ENCODE results near the gene METTL15. TPM values are rescaled to one million over a fixed set of nuclear protein-coding genes. Genes with fewer than 3 reads are reported as not detected.

Gene METTL15
- total RNA-seq, 1 donor from 2014 or later = 16.2 TPM

- no peak for TF ChIP-seq CTCF (conservative IDR thresholded peaks at IDR 0.05)
- Mint-ChIP-seq H3K4me1 (peaks cover 6% of the 10 kb centered on the region), H3K27me3 (ENCODE audit: low read depth) (no peaks in the 10 kb centered on the region), H3K27ac (ENCODE audit: unreplicated experiment) (no peak overlapping the region), H3K9me3 (peaks cover 17% of the 10 kb centered on the region), H3K4me3 (no peak overlapping the region), H3K36me3 (ENCODE audit: low read depth) (peaks cover 20% of the 10 kb centered on the region)
- DNase-seq (ENCODE audit: low read depth, low spot score) = no peak
Measured at GRCh38 chr11:28343304-28344233, 235.4 kb downstream of the METTL15 start.

GRCh38 chr11:28346209-28346608 lies 238.0 kb downstream of the METTL15 start:
- no peak for DNase-seq (ENCODE audit: low read depth, low spot score)
- Mint-ChIP-seq H3K27ac (ENCODE audit: unreplicated experiment) (no peak overlapping the region), H3K27me3 (ENCODE audit: low read depth) (no peaks in the 10 kb centered on the region), H3K4me1 (peaks cover 6% of the 10 kb centered on the region), H3K36me3 (ENCODE audit: low read depth) (peaks cover 1% of the 10 kb centered on the region), H3K4me3 (no peak overlapping the region), H3K9me3 (peaks cover 4% of the 10 kb centered on the region)
- TF ChIP-seq CTCF (conservative IDR thresholded peaks at IDR 0.05) = no peak

GRCh38 chr11:28346721-28347120 lies 238.5 kb downstream of the METTL15 start:
- DNase-seq (ENCODE audit: low read depth, low spot score) = no peak
- no peak for TF ChIP-seq CTCF (conservative IDR thresholded peaks at IDR 0.05)
- H3K4me1 Mint-ChIP-seq = peaks cover 6% of the 10 kb centered on the region
- H3K36me3 Mint-ChIP-seq (ENCODE audit: low read depth) = no peaks in the 10 kb centered on the region
- no peaks in the 10 kb centered on the region for H3K27me3 Mint-ChIP-seq (ENCODE audit: low read depth)
- peaks cover 2% of the 10 kb centered on the region for H3K9me3 Mint-ChIP-seq
- no peak overlapping the region for H3K27ac Mint-ChIP-seq (ENCODE audit: unreplicated experiment)
- H3K4me3 Mint-ChIP-seq = no peak overlapping the region

- Mint-ChIP-seq H3K4me1 (peaks cover 6% of the 10 kb centered on the region), H3K9me3 (no peaks in the 10 kb centered on the region), H3K27me3 (ENCODE audit: low read depth) (no peaks in the 10 kb centered on the region), H3K27ac (ENCODE audit: unreplicated experiment) (no peak overlapping the region), H3K4me3 (no peak overlapping the region), H3K36me3 (ENCODE audit: low read depth) (no peaks in the 10 kb centered on the region)
- DNase-seq (ENCODE audit: low read depth, low spot score) = no peak
- TF ChIP-seq CTCF (conservative IDR thresholded peaks at IDR 0.05) = no peak
Measured at GRCh38 chr11:28347371-28347770, 239.2 kb downstream of the METTL15 start.

GRCh38 chr11:28350216-28350615 lies 242.0 kb downstream of the METTL15 start:
- no peak overlapping the region for H3K27ac Mint-ChIP-seq (ENCODE audit: unreplicated experiment)
- H3K4me1 Mint-ChIP-seq = no peaks in the 10 kb centered on the region
- H3K36me3 Mint-ChIP-seq (ENCODE audit: low read depth) = no peaks in the 10 kb centered on the region
- H3K27me3 Mint-ChIP-seq (ENCODE audit: low read depth) = no peaks in the 10 kb centered on the region
- TF ChIP-seq CTCF (conservative IDR thresholded peaks at IDR 0.05) = no peak
- H3K9me3 Mint-ChIP-seq = no peaks in the 10 kb centered on the region
- no peak overlapping the region for H3K4me3 Mint-ChIP-seq
- DNase-seq (ENCODE audit: low read depth, low spot score) = no peak

Data from neural crest cell (in vitro differentiated cells).